ENCODE results near the gene MYEF2.

GRCh38 chr15:48091522-48091921 is 86.6 kb downstream of the MYEF2 start:
- no peak for TF ChIP-seq CTCF (IDR thresholded peaks at IDR 0.05)
- TF ChIP-seq POLR2A (IDR thresholded peaks at IDR 0.05), result no peak

Measured in testis (tissue), 2 donors.